Large intestine (tissue), 3 donors: ENCODE measurements around the gene DACH1. TPM values are rescaled to one million over a fixed set of nuclear protein-coding genes. Genes with fewer than 3 reads are reported as not detected.

Experiments
- DNase-seq, 2 donors: peaks; one replicate each; pipeline versions ENCODE4 v3.0.0 to v3.0.0-alpha.2; 2013
- H3K27ac ChIP-seq: one replicate; pipeline ENCODE4 v1.5.1; 2013; ENCODE audit warnings: low read length
- H3K27me3 ChIP-seq: 2 replicates; pipeline ENCODE4 v1.6.1; 2013; ENCODE audit warnings: low read length; ENCODE audit not compliant: control insufficient read depth, insufficient read depth
- H3K36me3 ChIP-seq: 2 replicates; pipeline ENCODE4 v1.6.1; 2013; ENCODE audit warnings: low read length; ENCODE audit not compliant: control insufficient read depth, insufficient read depth
- H3K4me1 ChIP-seq: one replicate; pipeline ENCODE4 v1.6.1; 2013; ENCODE audit warnings: low read length; ENCODE audit not compliant: control insufficient read depth, insufficient read depth
- H3K4me3 ChIP-seq: one replicate; pipeline ENCODE4 v1.5.1; 2013; ENCODE audit warnings: low read length
- H3K9me3 ChIP-seq: one replicate; pipeline ENCODE4 v1.6.1; 2013; ENCODE audit warnings: mild to moderate bottlenecking, low read depth, low read length, moderate library complexity; ENCODE audit not compliant: control insufficient read depth
- WGBS: methylation state at CpG from one replicate; pipeline ENCODE4 v1.1.5; 2013; ENCODE audit warnings: low lambda C conversion rate; ENCODE audit not compliant: insufficient coverage; 5-methylcytosine and 5-hydroxymethylcytosine counted together
- polyA plus RNA-seq: library from polyadenylated mRNA; unstranded; fragments of 120-200 nt; gene quantifications from one replicate; pipeline ENCODE4 v1.2.1, GENCODE V29; 2013

Gene DACH1
- polyA plus RNA-seq, 1 donor: 25.0 TPM

- Histone ChIP-seq H3K36me3 (no peaks in the 10 kb centered on the region), H3K4me3 (no peak overlapping the region), H3K9me3 (no peaks in the 10 kb centered on the region), H3K27ac (no peak overlapping the region), H3K27me3 (no peaks in the 10 kb centered on the region), H3K4me1 (peaks cover 20% of the 10 kb centered on the region)
- 100% methylated on average over 2 of the region's 5 CpGs for WGBS
- no peak for DNase-seq
Measured at GRCh38 chr13:71869274-71869673, 2.3 kb upstream of the DACH1 start.

GRCh38 chr13:71866335-71867130 lies 471 bp downstream of the DACH1 start:
- peak overlapping the region; percentile 97 for H3K27ac ChIP-seq
- no peaks in the 10 kb centered on the region for H3K9me3 ChIP-seq
- H3K36me3 ChIP-seq: no peaks in the 10 kb centered on the region
- DNase-seq: peak in 1 of 2 donors; percentile 76
- H3K4me3 ChIP-seq: peak overlapping the region; percentile 68
- 0% methylated on average over 11 of the region's 77 CpGs for WGBS
- H3K4me1 ChIP-seq: peaks cover 11% of the 10 kb centered on the region
- no peaks in the 10 kb centered on the region for H3K27me3 ChIP-seq

- Histone ChIP-seq H3K9me3 (no peaks in the 10 kb centered on the region), H3K27ac (peak overlapping the region; percentile 84), H3K27me3 (no peaks in the 10 kb centered on the region), H3K4me1 (peaks cover 7% of the 10 kb centered on the region), H3K36me3 (no peaks in the 10 kb centered on the region), H3K4me3 (peak overlapping the region; percentile 68)
- peak in 1 of 2 donors; percentile 64 for DNase-seq
- no CpG with 5 or more reads among the region's 21 CpGs for WGBS
Measured at GRCh38 chr13:71865874-71866334, 1.1 kb downstream of the DACH1 start.

GRCh38 chr13:71864986-71865873 lies 1.8 kb downstream of the DACH1 start:
- no peaks in the 10 kb centered on the region for H3K36me3 ChIP-seq
- H3K4me1 ChIP-seq: peaks cover 7% of the 10 kb centered on the region
- H3K27ac ChIP-seq: peak overlapping the region; percentile 84
- peak; percentile 32 to 56 for DNase-seq
- H3K9me3 ChIP-seq: no peaks in the 10 kb centered on the region
- no CpG with 5 or more reads among the region's 88 CpGs for WGBS
- H3K27me3 ChIP-seq: no peaks in the 10 kb centered on the region
- peak overlapping the region; percentile 68 for H3K4me3 ChIP-seq

- Histone ChIP-seq H3K9me3 (no peaks in the 10 kb centered on the region), H3K4me1 (peaks cover 7% of the 10 kb centered on the region), H3K27ac (peak overlapping the region; percentile 84), H3K36me3 (no peaks in the 10 kb centered on the region), H3K4me3 (peak overlapping the region; percentile 68), H3K27me3 (no peaks in the 10 kb centered on the region)
- peak; percentile 79 to 92 for DNase-seq
- WGBS: 0% methylated on average over 4 of the region's 39 CpGs
Measured at GRCh38 chr13:71864094-71864985, 2.7 kb downstream of the DACH1 start.

- Histone ChIP-seq H3K4me3 (peak overlapping the region; percentile 68), H3K9me3 (no peaks in the 10 kb centered on the region), H3K27ac (peak overlapping the region; percentile 84), H3K4me1 (peaks cover 9% of the 10 kb centered on the region), H3K36me3 (no peaks in the 10 kb centered on the region), H3K27me3 (no peaks in the 10 kb centered on the region)
- DNase-seq: peak in 1 of 2 donors; percentile 55
- 17% methylated on average over 2 of the region's 4 CpGs for WGBS
Measured at GRCh38 chr13:71863254-71863865, 3.6 kb downstream of the DACH1 start.

- Histone ChIP-seq H3K9me3 (no peaks in the 10 kb centered on the region), H3K36me3 (no peaks in the 10 kb centered on the region), H3K4me3 (peak overlapping the region; percentile 68), H3K27me3 (no peaks in the 10 kb centered on the region), H3K27ac (peak overlapping the region; percentile 84), H3K4me1 (peaks cover 5% of the 10 kb centered on the region)
- 0% methylated on average over 1 of the region's 2 CpGs for WGBS
- DNase-seq: peak in 1 of 2 donors; percentile 55
Measured at GRCh38 chr13:71862459-71862943, 4.5 kb downstream of the DACH1 start.

- DNase-seq: peak in 1 of 2 donors; percentile 53
- peaks cover 5% of the 10 kb centered on the region for H3K4me1 ChIP-seq
- peak overlapping the region; percentile 68 for H3K4me3 ChIP-seq
- 0% methylated on average over 2 of the region's 2 CpGs for WGBS
- no peaks in the 10 kb centered on the region for H3K27me3 ChIP-seq
- no peaks in the 10 kb centered on the region for H3K36me3 ChIP-seq
- peak overlapping the region; percentile 84 for H3K27ac ChIP-seq
- H3K9me3 ChIP-seq: no peaks in the 10 kb centered on the region
Measured at GRCh38 chr13:71861769-71862458, 5.1 kb downstream of the DACH1 start.

GRCh38 chr13:71860547-71861138 lies 6.4 kb downstream of the DACH1 start:
- no peaks in the 10 kb centered on the region for H3K27me3 ChIP-seq
- H3K9me3 ChIP-seq: no peaks in the 10 kb centered on the region
- WGBS: 23% methylated on average over 3 of the region's 3 CpGs
- H3K4me3 ChIP-seq: peak overlapping the region; percentile 68
- H3K4me1 ChIP-seq: peaks cover 5% of the 10 kb centered on the region
- peak overlapping the region; percentile 84 for H3K27ac ChIP-seq
- DNase-seq: peak in 1 of 2 donors; percentile 52
- H3K36me3 ChIP-seq: no peaks in the 10 kb centered on the region
